ENCODE results near the gene C14orf119. TPM values are rescaled to one million over a fixed set of nuclear protein-coding genes. Genes with fewer than 3 reads are reported as not detected.

Gene C14orf119, protein sequence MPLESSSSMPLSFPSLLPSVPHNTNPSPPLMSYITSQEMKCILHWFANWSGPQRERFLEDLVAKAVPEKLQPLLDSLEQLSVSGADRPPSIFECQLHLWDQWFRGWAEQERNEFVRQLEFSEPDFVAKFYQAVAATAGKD
- total RNA-seq (10 to 100 TPM; 34.3 to 43.2 (median 37.8) TPM), polyA plus RNA-seq (10 to 100 TPM; 28.0 to 47.0 (median 40.2) TPM)
- long read RNA-seq, donor 1, transcript C14orf119-201 (2 exons, 3,660 nt): major isoform, 36 of 36 reads
- long read RNA-seq, donor 1, partial matches to known transcripts: 0 of 36 reads
- long read RNA-seq, donor 1, other reads (novel, unspliced or antisense): 0 of 36 reads
- long read RNA-seq, donor 2, transcript C14orf119-201 (2 exons, 3,660 nt): major isoform, 37 of 37 reads
- long read RNA-seq, donor 2, partial matches to known transcripts: 0 of 37 reads
- long read RNA-seq, donor 2, other reads (novel, unspliced or antisense): 0 of 37 reads

DNA sequence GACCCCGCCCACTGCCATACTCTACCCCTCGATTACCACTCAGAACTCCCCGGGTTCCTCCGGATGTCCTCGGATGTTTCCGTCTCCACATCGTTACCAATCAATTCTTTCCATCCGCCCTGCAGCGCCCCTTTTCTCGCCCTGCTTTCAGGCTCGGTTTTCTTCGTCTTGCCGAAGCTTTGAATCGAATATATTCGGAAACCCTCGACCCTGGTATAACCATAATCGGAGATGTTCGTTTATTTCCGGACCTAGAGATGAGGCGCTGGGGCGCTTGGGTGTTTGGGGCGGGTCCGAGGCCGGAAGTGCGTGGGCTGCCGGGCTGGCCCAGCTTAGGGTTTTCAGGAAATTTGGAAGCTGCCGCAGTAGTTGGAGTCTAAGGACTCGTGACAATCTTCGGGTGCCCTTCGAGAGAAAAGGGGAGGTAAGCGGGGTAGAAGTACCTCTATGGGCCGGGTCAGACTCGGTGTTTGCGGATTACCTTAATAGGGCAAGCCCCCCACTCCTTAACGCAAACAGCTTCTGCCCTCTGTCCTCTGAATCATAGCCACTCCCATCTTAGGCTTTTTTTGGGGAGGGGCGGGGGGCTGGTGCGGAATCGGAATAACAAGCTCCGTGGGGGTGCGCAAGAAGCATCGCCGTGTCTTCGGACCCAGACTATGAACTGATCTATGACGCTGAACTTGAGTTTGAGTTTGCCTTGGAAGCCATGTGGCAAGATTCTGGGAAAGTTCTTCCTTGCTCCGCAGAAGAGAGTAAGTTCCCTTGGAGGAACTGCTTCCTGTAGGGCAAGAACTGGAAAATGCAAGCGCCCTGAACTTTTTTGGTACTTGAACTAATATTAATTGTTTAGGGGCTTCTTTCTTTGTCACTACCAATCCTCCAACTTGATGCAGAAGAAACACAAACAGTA, at the start of gene C14orf119:
Gene C14orf119, plus strand, starts transcription at position 310 of the 913 bp plus-strand sequence. CDS start 2,154 bp downstream, outside the sequence.
- Histone ChIP-seq H3K4me1 (peaks cover 32 to 78% (median 50%) of the 10 kb centered on the region in 6 donors), H3K27ac (peak within 1 kb of the TSS; percentile 96 to 99 (median 98)), H3K4me3 (peak within 1 kb of the TSS; percentile 67 to 88 (median 78)), H3K36me3 (peaks cover 3 to 62% (median 41%) of the 10 kb centered on the region in 6 donors), H3K9me3 (no peaks in the 10 kb centered on the region), H3K27me3 (replicated peaks in 1 of 7) (no peaks in the 10 kb centered on the region)
- TF ChIP-seq POLR2A (IDR thresholded peaks at IDR 0.05) (peak; percentile 36 to 86 (median 37)), POLR2AphosphoS5 (IDR thresholded peaks at IDR 0.05) (peak; percentile 75 to 85 (median 83))
- TF ChIP-seq, protein P1, sequence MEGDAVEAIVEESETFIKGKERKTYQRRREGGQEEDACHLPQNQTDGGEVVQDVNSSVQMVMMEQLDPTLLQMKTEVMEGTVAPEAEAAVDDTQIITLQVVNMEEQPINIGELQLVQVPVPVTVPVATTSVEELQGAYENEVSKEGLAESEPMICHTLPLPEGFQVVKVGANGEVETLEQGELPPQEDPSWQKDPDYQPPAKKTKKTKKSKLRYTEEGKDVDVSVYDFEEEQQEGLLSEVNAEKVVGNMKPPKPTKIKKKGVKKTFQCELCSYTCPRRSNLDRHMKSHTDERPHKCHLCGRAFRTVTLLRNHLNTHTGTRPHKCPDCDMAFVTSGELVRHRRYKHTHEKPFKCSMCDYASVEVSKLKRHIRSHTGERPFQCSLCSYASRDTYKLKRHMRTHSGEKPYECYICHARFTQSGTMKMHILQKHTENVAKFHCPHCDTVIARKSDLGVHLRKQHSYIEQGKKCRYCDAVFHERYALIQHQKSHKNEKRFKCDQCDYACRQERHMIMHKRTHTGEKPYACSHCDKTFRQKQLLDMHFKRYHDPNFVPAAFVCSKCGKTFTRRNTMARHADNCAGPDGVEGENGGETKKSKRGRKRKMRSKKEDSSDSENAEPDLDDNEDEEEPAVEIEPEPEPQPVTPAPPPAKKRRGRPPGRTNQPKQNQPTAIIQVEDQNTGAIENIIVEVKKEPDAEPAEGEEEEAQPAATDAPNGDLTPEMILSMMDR (IDR thresholded peaks at IDR 0.05 in 8 of 11, conservative IDR thresholded peaks at IDR 0.05 in 3 of 11): peak in 2 of 11 experiments; percentile 18 to 21
- DNase-seq: peak; percentile 96
- 0 to 1% (median 1%) methylated on average over 44 to 46 of the region's 46 CpGs for WGBS, 5 donors
- intact Hi-C loops (cut with DNase I; ENCODE audit: low total_unique reads): no loop called here

DNA sequence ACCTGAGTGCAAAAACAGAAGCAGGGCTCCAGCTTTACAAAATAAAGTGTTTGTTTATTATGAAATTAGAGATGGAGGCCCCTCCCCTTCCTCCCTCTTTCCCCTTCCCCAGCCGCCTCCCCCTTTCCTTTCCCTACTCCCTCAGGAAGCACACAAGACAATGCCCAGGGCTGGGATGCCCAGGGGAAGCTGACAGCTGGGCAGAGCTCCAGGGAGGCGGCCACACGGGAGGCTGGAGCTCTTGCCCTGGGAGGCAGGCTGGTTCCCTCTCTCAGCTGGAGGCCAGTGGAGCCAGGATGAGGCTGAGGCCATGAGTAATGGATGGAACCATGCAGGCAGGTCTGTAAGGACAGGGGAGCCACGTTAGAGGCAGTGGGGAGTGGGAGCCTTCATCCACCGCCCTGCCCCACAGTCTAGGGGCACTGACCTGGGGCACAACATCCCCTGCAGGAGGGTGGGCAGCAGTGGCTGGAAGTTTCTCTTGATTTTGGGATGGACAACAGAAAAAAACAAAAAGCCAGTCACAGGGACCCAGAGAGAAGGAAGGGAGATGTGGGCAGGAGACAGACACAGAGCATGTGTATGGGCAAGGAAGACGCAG, 48.2 kb upstream of the C14orf119 start:
- intact Hi-C loops (cut with DNase I; ENCODE audit: low total_unique reads): no loop called here
- H3K4me1 ChIP-seq: peaks cover 0 to 29% (median 7%) of the 10 kb centered on the region in 6 donors
- H3K27ac ChIP-seq: peak overlapping the region in 7 of 8 donors; percentile 28 to 66 (median 61)
- no peaks in the 10 kb centered on the region for H3K36me3 ChIP-seq
- no peaks in the 10 kb centered on the region for H3K9me3 ChIP-seq
- no peak for DNase-seq
- H3K4me3 ChIP-seq: no peak overlapping the region
- H3K27me3 ChIP-seq (replicated peaks in 1 of 7): peaks cover 0 to 5% (median 0%) of the 10 kb centered on the region in 7 donors
- WGBS, 5 donors: 64 to 76% (median 68%) methylated on average over 6 of the region's 6 CpGs
- TF ChIP-seq, protein P1 (IDR thresholded peaks at IDR 0.05 in 8 of 11, conservative IDR thresholded peaks at IDR 0.05 in 3 of 11): no peak
- TF ChIP-seq POLR2A (IDR thresholded peaks at IDR 0.05) (no peak), POLR2AphosphoS5 (IDR thresholded peaks at IDR 0.05) (peak; percentile 47 to 83 (median 60))

DNA sequence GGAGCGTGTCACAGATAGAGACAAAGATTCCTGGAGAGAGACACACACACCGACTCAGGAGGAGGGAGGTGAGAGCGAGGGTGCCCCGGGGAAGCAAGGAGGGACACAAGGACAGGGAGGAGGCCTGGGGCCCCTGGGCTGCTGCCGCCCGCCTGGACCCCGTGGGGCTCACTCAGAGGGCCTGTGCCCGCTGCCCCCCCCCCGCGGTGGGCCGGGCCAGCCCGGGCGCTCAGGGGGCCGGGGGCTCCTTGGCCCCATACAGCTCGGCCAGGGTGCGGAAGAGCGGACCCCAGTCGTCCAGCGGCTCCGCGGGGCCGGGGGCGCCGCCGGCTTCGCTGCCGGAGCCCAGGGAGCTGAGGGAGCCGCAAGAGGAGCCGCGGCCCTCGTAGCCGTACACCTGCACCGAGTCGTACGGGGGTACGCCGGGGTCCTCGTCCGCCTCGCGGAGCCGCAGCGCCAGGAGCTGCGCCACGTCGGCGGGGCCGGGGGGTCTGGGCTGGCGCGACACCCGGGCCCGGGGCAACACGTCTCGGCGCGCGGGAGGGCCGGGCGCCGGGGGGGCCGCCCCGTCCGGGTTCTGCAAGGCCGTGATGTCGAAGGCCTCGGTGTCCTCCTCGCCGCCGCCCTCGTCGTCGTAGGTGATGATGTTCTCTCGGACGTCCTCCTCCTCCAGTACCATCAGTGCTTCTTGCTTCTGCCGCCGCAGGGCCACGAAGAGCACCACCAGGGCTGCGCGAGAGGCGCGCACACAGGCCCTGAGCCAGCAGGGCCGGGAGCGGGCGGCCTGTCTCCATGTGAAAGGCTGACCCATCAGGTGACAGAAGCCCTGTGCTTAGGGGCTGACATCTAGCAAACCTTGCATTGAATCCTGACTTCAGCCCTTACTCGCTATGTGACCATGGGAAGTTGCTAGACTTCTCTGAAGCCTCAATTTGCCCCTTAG, 47.3 kb upstream of the C14orf119 start:
- peak overlapping the region in 7 of 8 donors; percentile 28 to 66 (median 61) for H3K27ac ChIP-seq
- DNase-seq: no peak

More for the DNA sequence above, 47.3 kb upstream of the C14orf119 start:
- WGBS, 5 donors: 76 to 86% (median 78%) methylated on average over 35 to 85 of the region's 85 CpGs
- no peaks in the 10 kb centered on the region for H3K36me3 ChIP-seq
- H3K4me3 ChIP-seq: no peak overlapping the region
- TF ChIP-seq POLR2AphosphoS5 (IDR thresholded peaks at IDR 0.05): peak in 1 of 3 donors; percentile 11
- no peak for TF ChIP-seq POLR2A (IDR thresholded peaks at IDR 0.05)
- no peaks in the 10 kb centered on the region for H3K9me3 ChIP-seq
- intact Hi-C loops (cut with DNase I; ENCODE audit: low total_unique reads): no loop called here
- peaks cover 0 to 5% (median 0%) of the 10 kb centered on the region in 7 donors for H3K27me3 ChIP-seq (replicated peaks in 1 of 7)
- peaks cover 0 to 29% (median 7%) of the 10 kb centered on the region in 6 donors for H3K4me1 ChIP-seq
